Erythroblast (primary cell): ENCODE measurements around the gene SACS.

Source experiments
- GATA1 ChIP-seq: IDR thresholded peaks from 2 replicates; pipeline ENCODE4 v1.6.1; 2011; ENCODE audit warnings: low read depth, mild to moderate bottlenecking, control low read depth, low read length, moderate library complexity
- POLR2A ChIP-seq: IDR thresholded peaks from 2 replicates; pipeline ENCODE4 v1.6.1; 2011; ENCODE audit warnings: mild to moderate bottlenecking, low read length

- TF ChIP-seq POLR2A (no peak), GATA1 (no peak)
Observed at GRCh38 chr13:23460921-23461320, 27.4 kb upstream of the SACS start.
